H1 (cell line): ENCODE results near the gene SH2D4B.

Experiments used
- CHD2 ChIP-seq: IDR thresholded peaks from 2 replicates; pipeline ENCODE4 v1.6.1; 2012; ENCODE audit warnings: low read length, improper control_type of control experiment
- CTCF ChIP-seq, 3 experiments: IDR thresholded peaks; 1 replicate in 2 of 3; 2 replicates in 1 of 3; pipeline versions ENCODE4 v1.5.1 to v1.6.1; 2011; ENCODE audit warnings: low read length in 3 of 3, mild to moderate bottlenecking in 3 of 3, inconsistent platforms in 2 of 3, low read depth in 1 of 3, moderate library complexity in 1 of 3; ENCODE audit not compliant: insufficient read depth in 1 of 3; ENCODE audit errors: control extremely low read depth in 1 of 3
- E2F6 ChIP-seq: IDR thresholded peaks from 2 replicates; pipeline ENCODE4 v1.6.1; 2012; ENCODE audit warnings: inconsistent platforms
- EGR1 ChIP-seq: IDR thresholded peaks from 2 replicates; pipeline ENCODE4 v1.6.1; 2011; ENCODE audit warnings: low read depth, low read length, borderline replicate concordance
- EZH2 ChIP-seq: fragments of 200-600 bp; sonication (generic); IDR thresholded peaks from 2 replicates; pipeline ENCODE4 v1.7.1; 2012; ENCODE audit warnings: low read depth, mild to moderate bottlenecking, moderate library complexity, low read length, inconsistent platforms; ENCODE audit not compliant: severe bottlenecking
- POLR2A ChIP-seq, 2 experiments: IDR thresholded peaks; 1 replicate in 1 of 2; 2 replicates in 1 of 2; pipeline ENCODE4 v1.6.1; 2011; ENCODE audit warnings: low read depth in 2 of 2, low read length in 2 of 2, mild to moderate bottlenecking in 2 of 2; ENCODE audit errors: control extremely low read depth in 1 of 2
- POLR2AphosphoS5 ChIP-seq: IDR thresholded peaks from 2 replicates; pipeline ENCODE4 v1.6.1; 2011; ENCODE audit warnings: low read depth, low read length
- POU5F1 ChIP-seq: IDR thresholded peaks from 2 replicates; pipeline ENCODE4 v1.6.1; 2011; ENCODE audit warnings: low read depth, mild to moderate bottlenecking, low read length, moderate library complexity
- RFX5 ChIP-seq: IDR thresholded peaks from 2 replicates; pipeline ENCODE4 v1.6.1; 2011; ENCODE audit warnings: low read depth, low read length, improper control_type of control experiment, borderline replicate concordance
- SIX5 ChIP-seq: IDR thresholded peaks from 2 replicates; pipeline ENCODE4 v1.6.1; 2011; ENCODE audit warnings: mild to moderate bottlenecking, low read depth, low read length
- SP2 ChIP-seq: IDR thresholded peaks from 2 replicates; pipeline ENCODE4 v1.6.1; 2012; ENCODE audit warnings: mild to moderate bottlenecking, low read length, inconsistent platforms
- SUZ12 ChIP-seq: fragments of 200-600 bp; sonication (generic); IDR thresholded peaks from 2 replicates; pipeline ENCODE4 v1.6.1; 2012; ENCODE audit warnings: mild to moderate bottlenecking, inconsistent platforms, low read length, moderate library complexity, mixed read lengths

- TF ChIP-seq SUZ12 (no peak), CTCF (IDR thresholded peaks at IDR 0.05; ENCODE audit: control extremely low read depth in 1 of 3, insufficient read depth in 1 of 3, low read depth in 1 of 3, low read length in 3 of 3) (no peak), POLR2A (IDR thresholded peaks at IDR 0.05; ENCODE audit: control extremely low read depth in 1 of 2, low read depth in 2 of 2, low read length in 2 of 2) (no peak), EZH2 (no peak), EGR1 (no peak), SP2 (no peak), CHD2 (no peak), POU5F1 (no peak), RFX5 (no peak), POLR2AphosphoS5 (no peak), E2F6 (no peak), SIX5 (no peak)
These were observed 1.8 kb downstream of the SH2D4B start for GRCh38 chr10:80539421-80540031.
